Measurements from ENCODE around the gene BPIFB6. TPM values are rescaled to one million over a fixed set of nuclear protein-coding genes. Genes with fewer than 3 reads are reported as not detected.

BPIFB6 gene
- polyA plus RNA-seq, 2 of the 4 experiments (the other 2 are of a cell fraction), result not detected

DNA sequence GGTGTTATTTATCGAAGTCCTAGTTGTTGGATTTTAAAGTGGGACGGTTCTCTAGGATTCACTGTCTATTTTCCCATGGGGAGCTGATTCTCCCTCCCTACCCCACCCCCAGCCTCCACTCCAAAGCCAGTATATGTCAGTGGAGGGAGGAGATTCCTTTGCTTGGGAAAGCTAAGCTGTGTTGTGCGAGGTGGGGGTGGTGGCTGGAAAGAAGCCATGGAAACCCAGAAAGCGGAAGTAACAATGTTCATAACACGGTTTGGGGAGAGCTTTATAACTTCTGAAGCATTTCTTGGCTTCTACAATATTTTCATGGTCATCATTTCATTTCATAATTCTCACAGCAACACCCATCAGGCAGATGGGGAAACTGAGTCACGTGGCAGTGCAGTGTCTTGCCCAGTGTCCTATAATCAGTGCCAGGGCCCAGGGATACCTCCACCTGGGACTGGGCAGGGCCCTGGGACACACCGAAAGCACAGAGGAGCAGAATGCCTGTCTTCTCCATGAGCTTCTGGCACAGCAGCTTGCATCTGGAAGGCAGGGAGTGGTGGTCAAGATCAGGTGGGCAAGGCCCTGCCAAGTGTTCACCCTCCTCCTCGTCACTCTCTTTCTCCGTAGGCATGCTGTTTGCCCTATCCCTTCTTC is 31.7 kb upstream of the BPIFB6 start:
- ATAC-seq (no peak), DNase-seq (ENCODE audit: low read depth in 1 of 2, low spot score in 1 of 2) (no peak), FAIRE-seq (no peak)
- no peak overlapping the region for H3K4me3 ChIP-seq
- POLR2A ChIA-PET, result interaction anchor here (0.7 kb wide), 1 partner anchor 10 kb away, joined by 5 read pairs; no protein-coding TSS in a partner anchor
- WGBS (ENCODE audit: missing lambda C conversion rate), result 38% methylated on average over 8 of the region's 9 CpGs
- TF ChIP-seq, protein P1, sequence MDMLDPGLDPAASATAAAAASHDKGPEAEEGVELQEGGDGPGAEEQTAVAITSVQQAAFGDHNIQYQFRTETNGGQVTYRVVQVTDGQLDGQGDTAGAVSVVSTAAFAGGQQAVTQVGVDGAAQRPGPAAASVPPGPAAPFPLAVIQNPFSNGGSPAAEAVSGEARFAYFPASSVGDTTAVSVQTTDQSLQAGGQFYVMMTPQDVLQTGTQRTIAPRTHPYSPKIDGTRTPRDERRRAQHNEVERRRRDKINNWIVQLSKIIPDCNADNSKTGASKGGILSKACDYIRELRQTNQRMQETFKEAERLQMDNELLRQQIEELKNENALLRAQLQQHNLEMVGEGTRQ (IDR thresholded peaks at IDR 0.05), result no peak
- TF ChIP-seq FOSL2 (IDR thresholded peaks at IDR 0.05) (no peak), FOSL2 (CRISPR knock-in tag; IDR thresholded peaks at IDR 0.05) (no peak), RCOR1 (IDR thresholded peaks at IDR 0.05; ENCODE audit: low read depth, low read length) (no peak), RNF2 (IDR thresholded peaks at IDR 0.05; ENCODE audit: borderline replicate concordance, low read depth) (no peak), RFX5 (IDR thresholded peaks at IDR 0.05) (no peak), KDM5A (IDR thresholded peaks at IDR 0.05) (no peak), MAZ (IDR thresholded peaks at IDR 0.05; ENCODE audit: borderline replicate concordance, low read depth, low read length) (no peak), KDM1A (IDR thresholded peaks at IDR 0.05; ENCODE audit: low read depth) (no peak), FOSB (CRISPR knock-in tag; IDR thresholded peaks at IDR 0.05) (no peak), CHD2 (IDR thresholded peaks at IDR 0.05; ENCODE audit: low read length, partially characterized antibody) (no peak), ZNF302 (CRISPR knock-in tag; IDR thresholded peaks at IDR 0.05) (no peak), CBX2 (IDR thresholded peaks at IDR 0.05; ENCODE audit: borderline replicate concordance, low read depth) (no peak), TFCP2L1 (CRISPR knock-in tag; IDR thresholded peaks at IDR 0.05) (no peak), SMC3 (IDR thresholded peaks at IDR 0.05) (no peak)
- TF ChIP-seq, protein P2, sequence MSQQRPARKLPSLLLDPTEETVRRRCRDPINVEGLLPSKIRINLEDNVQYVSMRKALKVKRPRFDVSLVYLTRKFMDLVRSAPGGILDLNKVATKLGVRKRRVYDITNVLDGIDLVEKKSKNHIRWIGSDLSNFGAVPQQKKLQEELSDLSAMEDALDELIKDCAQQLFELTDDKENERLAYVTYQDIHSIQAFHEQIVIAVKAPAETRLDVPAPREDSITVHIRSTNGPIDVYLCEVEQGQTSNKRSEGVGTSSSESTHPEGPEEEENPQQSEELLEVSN (IDR thresholded peaks at IDR 0.05; ENCODE audit: borderline replicate concordance, low read depth), result no peak
- TF ChIP-seq, protein P3, sequence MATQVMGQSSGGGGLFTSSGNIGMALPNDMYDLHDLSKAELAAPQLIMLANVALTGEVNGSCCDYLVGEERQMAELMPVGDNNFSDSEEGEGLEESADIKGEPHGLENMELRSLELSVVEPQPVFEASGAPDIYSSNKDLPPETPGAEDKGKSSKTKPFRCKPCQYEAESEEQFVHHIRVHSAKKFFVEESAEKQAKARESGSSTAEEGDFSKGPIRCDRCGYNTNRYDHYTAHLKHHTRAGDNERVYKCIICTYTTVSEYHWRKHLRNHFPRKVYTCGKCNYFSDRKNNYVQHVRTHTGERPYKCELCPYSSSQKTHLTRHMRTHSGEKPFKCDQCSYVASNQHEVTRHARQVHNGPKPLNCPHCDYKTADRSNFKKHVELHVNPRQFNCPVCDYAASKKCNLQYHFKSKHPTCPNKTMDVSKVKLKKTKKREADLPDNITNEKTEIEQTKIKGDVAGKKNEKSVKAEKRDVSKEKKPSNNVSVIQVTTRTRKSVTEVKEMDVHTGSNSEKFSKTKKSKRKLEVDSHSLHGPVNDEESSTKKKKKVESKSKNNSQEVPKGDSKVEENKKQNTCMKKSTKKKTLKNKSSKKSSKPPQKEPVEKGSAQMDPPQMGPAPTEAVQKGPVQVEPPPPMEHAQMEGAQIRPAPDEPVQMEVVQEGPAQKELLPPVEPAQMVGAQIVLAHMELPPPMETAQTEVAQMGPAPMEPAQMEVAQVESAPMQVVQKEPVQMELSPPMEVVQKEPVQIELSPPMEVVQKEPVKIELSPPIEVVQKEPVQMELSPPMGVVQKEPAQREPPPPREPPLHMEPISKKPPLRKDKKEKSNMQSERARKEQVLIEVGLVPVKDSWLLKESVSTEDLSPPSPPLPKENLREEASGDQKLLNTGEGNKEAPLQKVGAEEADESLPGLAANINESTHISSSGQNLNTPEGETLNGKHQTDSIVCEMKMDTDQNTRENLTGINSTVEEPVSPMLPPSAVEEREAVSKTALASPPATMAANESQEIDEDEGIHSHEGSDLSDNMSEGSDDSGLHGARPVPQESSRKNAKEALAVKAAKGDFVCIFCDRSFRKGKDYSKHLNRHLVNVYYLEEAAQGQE (IDR thresholded peaks at IDR 0.05), result no peak
- TF ChIP-seq, protein P4, sequence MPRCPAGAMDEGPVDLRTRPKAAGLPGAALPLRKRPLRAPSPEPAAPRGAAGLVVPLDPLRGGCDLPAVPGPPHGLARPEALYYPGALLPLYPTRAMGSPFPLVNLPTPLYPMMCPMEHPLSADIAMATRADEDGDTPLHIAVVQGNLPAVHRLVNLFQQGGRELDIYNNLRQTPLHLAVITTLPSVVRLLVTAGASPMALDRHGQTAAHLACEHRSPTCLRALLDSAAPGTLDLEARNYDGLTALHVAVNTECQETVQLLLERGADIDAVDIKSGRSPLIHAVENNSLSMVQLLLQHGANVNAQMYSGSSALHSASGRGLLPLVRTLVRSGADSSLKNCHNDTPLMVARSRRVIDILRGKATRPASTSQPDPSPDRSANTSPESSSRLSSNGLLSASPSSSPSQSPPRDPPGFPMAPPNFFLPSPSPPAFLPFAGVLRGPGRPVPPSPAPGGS (IDR thresholded peaks at IDR 0.05), result no peak
- peaks cover 11% of the 10 kb centered on the region for H3K9me3 ChIP-seq
- H3K4me1 ChIP-seq, result no peaks in the 10 kb centered on the region
- CTCF ChIA-PET, result interaction anchor here (1.0 to 1.8 kb wide), 3 partner anchors 95 to 98 kb away, joined by 3 to 4 read pairs (median 3); no protein-coding TSS in a partner anchor
- no peak overlapping the region for H3K4me2 ChIP-seq
- H3K27ac ChIP-seq, result no peak overlapping the region

DNA sequence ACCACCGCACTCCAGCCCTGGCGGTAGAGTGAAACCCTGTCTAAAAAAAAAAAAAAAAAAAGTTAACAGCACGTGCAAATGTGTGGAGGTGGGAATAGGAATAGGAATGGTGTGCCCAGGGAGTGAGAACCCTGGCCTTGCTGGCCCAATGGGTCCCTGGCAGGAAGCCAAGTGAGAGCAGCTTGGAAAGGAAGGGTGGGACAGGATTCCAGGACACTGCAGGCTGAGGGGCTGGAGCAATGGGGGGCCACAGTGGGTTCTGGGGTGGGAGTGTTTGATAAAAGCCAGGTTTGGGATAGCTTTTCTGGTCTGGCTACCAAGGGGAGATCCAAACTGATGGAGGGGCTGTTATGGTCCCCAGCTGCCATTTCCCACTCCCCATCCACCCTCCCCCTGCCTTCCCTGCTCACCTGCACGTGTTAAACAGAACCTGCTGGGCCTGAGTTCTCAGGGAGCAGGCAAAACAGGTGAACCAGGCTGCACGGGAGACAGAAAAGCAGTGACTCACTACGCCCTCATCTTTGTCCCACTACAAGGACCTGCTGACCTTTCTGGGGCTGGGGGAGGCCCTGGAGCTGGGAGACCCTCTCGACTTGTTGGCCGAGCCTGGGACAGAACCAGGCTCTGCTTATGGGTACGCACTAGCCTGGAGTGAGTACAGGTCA is 30.5 kb upstream of the BPIFB6 start:
- DNase-seq (ENCODE audit: low read depth in 1 of 2, low spot score in 1 of 2) (no peak), FAIRE-seq (no peak), ATAC-seq (no peak)
- H3K4me1 ChIP-seq, result no peaks in the 10 kb centered on the region
- 26% methylated on average over 9 of the region's 9 CpGs for WGBS (ENCODE audit: missing lambda C conversion rate)
- no peak overlapping the region for H3K4me3 ChIP-seq
- CTCF ChIA-PET, result interaction anchor here (1.8 kb wide), 1 partner anchor 95 kb away, joined by 4 read pairs; no protein-coding TSS in a partner anchor
- H3K4me2 ChIP-seq, result no peak overlapping the region
- no peak overlapping the region for H3K27ac ChIP-seq
- POLR2A ChIA-PET, result interaction anchor here (0.7 kb wide), 1 partner anchor 9 kb away, joined by 5 read pairs; no protein-coding TSS in a partner anchor
- peaks cover under 1% of the 10 kb centered on the region for H3K9me3 ChIP-seq
- TF ChIP-seq MAFK (IDR thresholded peaks at IDR 0.05; ENCODE audit: partially characterized antibody), result no peak
- no peak for TF ChIP-seq HEYL (CRISPR knock-in tag; IDR thresholded peaks at IDR 0.05)
- no peak for TF ChIP-seq GATA3 (IDR thresholded peaks at IDR 0.05; ENCODE audit: borderline replicate concordance)
- TF ChIP-seq CHD4 (IDR thresholded peaks at IDR 0.05; ENCODE audit: borderline replicate concordance), result no peak
- TF ChIP-seq, protein P5, sequence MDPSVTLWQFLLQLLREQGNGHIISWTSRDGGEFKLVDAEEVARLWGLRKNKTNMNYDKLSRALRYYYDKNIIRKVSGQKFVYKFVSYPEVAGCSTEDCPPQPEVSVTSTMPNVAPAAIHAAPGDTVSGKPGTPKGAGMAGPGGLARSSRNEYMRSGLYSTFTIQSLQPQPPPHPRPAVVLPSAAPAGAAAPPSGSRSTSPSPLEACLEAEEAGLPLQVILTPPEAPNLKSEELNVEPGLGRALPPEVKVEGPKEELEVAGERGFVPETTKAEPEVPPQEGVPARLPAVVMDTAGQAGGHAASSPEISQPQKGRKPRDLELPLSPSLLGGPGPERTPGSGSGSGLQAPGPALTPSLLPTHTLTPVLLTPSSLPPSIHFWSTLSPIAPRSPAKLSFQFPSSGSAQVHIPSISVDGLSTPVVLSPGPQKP (IDR thresholded peaks at IDR 0.05; ENCODE audit: low read depth, low read length), result no peak
- TF ChIP-seq RCOR1 (IDR thresholded peaks at IDR 0.05; ENCODE audit: low read depth, low read length), result no peak
- TF ChIP-seq POLR2A (IDR thresholded peaks at IDR 0.05; ENCODE audit: low read length), result no peak
- no peak for TF ChIP-seq ZSCAN20 (CRISPR knock-in tag; IDR thresholded peaks at IDR 0.05)
- TF ChIP-seq ZFP36 (IDR thresholded peaks at IDR 0.05; ENCODE audit: borderline replicate concordance, partially characterized antibody), result no peak
- no peak for TF ChIP-seq FOSL2 (IDR thresholded peaks at IDR 0.05)
- TF ChIP-seq FOSL2 (CRISPR knock-in tag; IDR thresholded peaks at IDR 0.05), result no peak
- no peak for TF ChIP-seq TP53 (CRISPR knock-in tag; IDR thresholded peaks at IDR 0.05)
- TF ChIP-seq ZC3H11A (IDR thresholded peaks at IDR 0.05), result no peak

Measured in A549 (cell line).